ENCODE data around the gene CEACAM20.
"Not testable (repeated sequence)": the region's sequence is repeated elsewhere in the genome, so short reads cannot be mapped to it uniquely, and the experiment has no call there.

GRCh38 chr19:44468730-44469129 lies 60.7 kb downstream of the CEACAM20 start:
- not testable (repeated sequence) for TF ChIP-seq CTCF, POLR2A, EP300, POLR2AphosphoS5 (IDR thresholded peaks at IDR 0.05)

Measured in stomach (tissue), 4 donors.